Calu3 (cell line): ENCODE data around the gene MRPL36. TPM values are rescaled to one million over a fixed set of nuclear protein-coding genes. Genes with fewer than 3 reads are reported as not detected.

ENCODE experiments used
- BruUV-seq: library from RNA; stranded (reverse); fragments of 400-500 nt; replicated peaks from 2 replicates; lab custom pipeline; 2021; lab: Mats Ljungman, UMichigan
- CTCF ChIA-PET: fragments of 300-600 bp; sonication (Branson Sonifier 250); formaldehyde crosslinking; loops from one replicate; lab custom pipeline; 2022; ENCODE audit warnings: antibody characterized with exemption; lab: Charles Lee
- DNase-seq: peaks from one replicate; pipeline ENCODE4 v3.0.0; 2022
- H3K27ac Mint-ChIP-seq: one replicate; pipeline ENCODE4 v1.8.0; 2022; ENCODE audit warnings: mixed read lengths; ENCODE audit not compliant: unreplicated experiment
- H3K27me3 Mint-ChIP-seq: one replicate; pipeline ENCODE4 v1.8.0; 2022; ENCODE audit warnings: mixed read lengths; ENCODE audit not compliant: unreplicated experiment
- H3K36me3 Mint-ChIP-seq: one replicate; pipeline ENCODE4 v1.8.0; 2022; ENCODE audit warnings: mild to moderate bottlenecking, moderate library complexity, mixed read lengths; ENCODE audit not compliant: insufficient read depth, unreplicated experiment
- H3K4me1 Mint-ChIP-seq: one replicate; pipeline ENCODE4 v1.8.0; 2022; ENCODE audit warnings: mild to moderate bottlenecking, low read depth, mixed read lengths; ENCODE audit not compliant: unreplicated experiment
- H3K4me3 Mint-ChIP-seq: one replicate; pipeline ENCODE4 v1.8.0; 2022; ENCODE audit warnings: mild to moderate bottlenecking, low read depth, moderate library complexity, mixed read lengths; ENCODE audit not compliant: unreplicated experiment
- H3K9me3 Mint-ChIP-seq: one replicate; pipeline ENCODE4 v1.8.0; 2022; ENCODE audit warnings: low read depth, mixed read lengths; ENCODE audit not compliant: unreplicated experiment
- intact Hi-C: fragments of 100-400 bp; cut with micrococcal nuclease; formaldehyde crosslinking; loops from one replicate; pipeline ENCODE4 v1.10.0; 2022; ENCODE audit not compliant: unreplicated experiment
- total RNA-seq: library from RNA; stranded (reverse); gene quantifications from 2 replicates; pipeline ENCODE4 v1.2.3, GENCODE V29; 2022
- TF ChIP-seq, protein P1 (sequence below): fragments of 200-600 bp; IDR thresholded peaks from one replicate; pipeline ENCODE4 v1.8.0; 2022; ENCODE audit warnings: antibody characterized with exemption; ENCODE audit not compliant: unreplicated experiment

The MRPL36 gene
- total RNA-seq, 1 experiment from 2014 or later, result 55.5 TPM

DNA sequence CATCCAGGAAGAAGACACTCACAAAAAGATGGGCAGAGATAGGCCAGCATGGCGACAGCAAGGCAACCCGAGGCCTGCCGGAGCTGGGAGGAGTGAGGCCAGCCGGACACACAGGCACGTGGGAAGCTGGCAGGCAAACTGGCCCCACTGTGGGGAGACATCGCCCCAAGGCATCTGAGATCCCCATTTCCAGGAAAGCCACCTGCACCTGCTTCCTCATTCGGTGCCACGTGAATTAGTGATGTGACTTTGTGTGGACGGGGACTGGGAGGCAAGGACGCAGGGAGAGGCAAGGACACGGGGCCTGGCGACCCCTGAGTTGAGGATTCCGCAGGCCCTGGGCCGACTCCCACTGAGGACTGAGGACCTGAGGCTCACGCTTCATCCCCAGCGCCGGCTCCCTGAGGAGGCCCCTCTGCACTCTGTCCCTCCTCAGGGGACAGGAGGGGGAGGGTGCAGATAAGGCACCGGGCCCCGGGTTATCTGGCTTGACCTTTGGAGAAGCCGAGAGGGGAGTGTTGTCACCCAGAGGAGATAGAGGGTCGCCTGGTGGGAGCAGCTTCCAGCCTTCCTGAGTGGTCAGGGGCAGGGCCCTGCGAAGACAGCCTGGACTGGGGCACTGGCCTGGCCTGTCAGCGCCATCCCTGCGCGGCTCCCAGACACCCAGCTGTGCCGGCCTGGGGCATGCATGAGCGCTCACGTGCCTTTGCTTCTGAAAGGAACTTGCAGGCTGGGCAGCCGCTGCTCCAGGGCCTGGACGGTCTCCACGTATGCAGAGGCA is 41.3 kb upstream of the MRPL36 start:
- H3K27ac Mint-ChIP-seq, result no peak overlapping the region
- DNase-seq, result no peak
- intact Hi-C loops, result no loop called here
- H3K4me3 Mint-ChIP-seq, result no peak overlapping the region
- TF ChIP-seq, protein P1, sequence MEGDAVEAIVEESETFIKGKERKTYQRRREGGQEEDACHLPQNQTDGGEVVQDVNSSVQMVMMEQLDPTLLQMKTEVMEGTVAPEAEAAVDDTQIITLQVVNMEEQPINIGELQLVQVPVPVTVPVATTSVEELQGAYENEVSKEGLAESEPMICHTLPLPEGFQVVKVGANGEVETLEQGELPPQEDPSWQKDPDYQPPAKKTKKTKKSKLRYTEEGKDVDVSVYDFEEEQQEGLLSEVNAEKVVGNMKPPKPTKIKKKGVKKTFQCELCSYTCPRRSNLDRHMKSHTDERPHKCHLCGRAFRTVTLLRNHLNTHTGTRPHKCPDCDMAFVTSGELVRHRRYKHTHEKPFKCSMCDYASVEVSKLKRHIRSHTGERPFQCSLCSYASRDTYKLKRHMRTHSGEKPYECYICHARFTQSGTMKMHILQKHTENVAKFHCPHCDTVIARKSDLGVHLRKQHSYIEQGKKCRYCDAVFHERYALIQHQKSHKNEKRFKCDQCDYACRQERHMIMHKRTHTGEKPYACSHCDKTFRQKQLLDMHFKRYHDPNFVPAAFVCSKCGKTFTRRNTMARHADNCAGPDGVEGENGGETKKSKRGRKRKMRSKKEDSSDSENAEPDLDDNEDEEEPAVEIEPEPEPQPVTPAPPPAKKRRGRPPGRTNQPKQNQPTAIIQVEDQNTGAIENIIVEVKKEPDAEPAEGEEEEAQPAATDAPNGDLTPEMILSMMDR, result no peak
- H3K9me3 Mint-ChIP-seq, result no peaks in the 10 kb centered on the region
- no TSS peak for BruUV-seq
- CTCF ChIA-PET, result no interaction called here
- H3K27me3 Mint-ChIP-seq, result peaks cover 31% of the 10 kb centered on the region
- H3K36me3 Mint-ChIP-seq, result no peaks in the 10 kb centered on the region
- no peaks in the 10 kb centered on the region for H3K4me1 Mint-ChIP-seq

DNA sequence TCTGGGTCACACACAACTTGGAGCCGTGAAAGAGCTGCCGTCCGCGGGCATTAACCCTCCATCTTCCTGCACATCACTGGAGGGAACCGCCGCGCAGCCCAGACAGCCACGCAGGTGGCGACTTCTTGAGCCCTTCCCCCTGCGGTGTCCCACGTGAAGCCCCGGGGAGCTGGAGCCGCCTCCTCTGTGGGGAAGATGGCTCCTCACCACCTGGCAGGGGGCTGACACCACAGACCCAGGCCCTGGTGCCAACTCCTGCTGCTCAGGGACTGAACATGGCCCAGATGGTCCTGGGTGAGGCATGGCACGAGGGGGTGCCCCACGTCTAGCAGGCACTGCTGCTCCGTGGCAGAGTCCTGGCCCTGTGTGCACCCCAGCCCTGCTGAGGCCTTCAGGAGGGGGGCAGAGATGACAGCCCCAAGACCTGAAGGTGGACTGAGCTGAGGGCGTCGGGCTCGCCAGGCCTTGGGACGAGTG is 40.5 kb upstream of the MRPL36 start:
- Mint-ChIP-seq H3K27me3 (peaks cover 36% of the 10 kb centered on the region), H3K27ac (no peak overlapping the region), H3K9me3 (no peaks in the 10 kb centered on the region), H3K36me3 (no peaks in the 10 kb centered on the region), H3K4me1 (no peaks in the 10 kb centered on the region), H3K4me3 (no peak overlapping the region)
- CTCF ChIA-PET, result no interaction called here
- TF ChIP-seq, protein P1, result no peak
- BruUV-seq, result no TSS peak
- intact Hi-C loops, result no loop called here
- no peak for DNase-seq

DNA sequence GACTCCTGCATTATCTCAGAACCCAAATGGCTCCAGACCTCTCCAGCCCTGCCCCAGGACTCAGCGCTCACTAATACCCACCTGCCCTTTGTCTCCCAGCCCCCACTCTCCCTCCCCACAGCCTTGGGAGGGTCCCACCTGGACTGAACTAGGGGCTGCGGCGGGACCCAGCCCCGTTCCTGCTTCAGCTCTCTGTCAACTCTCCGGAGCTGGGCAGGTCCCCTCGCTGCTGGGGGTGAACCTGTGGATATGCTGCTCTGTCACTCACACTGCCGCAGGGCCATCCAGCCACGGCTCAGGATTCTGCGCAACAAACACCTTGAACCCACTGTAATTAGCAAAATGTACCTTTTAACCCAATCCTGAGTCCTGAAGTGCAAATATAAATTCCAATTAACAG is 38.4 kb upstream of the MRPL36 start:
- H3K9me3 Mint-ChIP-seq, result no peaks in the 10 kb centered on the region
- intact Hi-C loops, result no loop called here
- no TSS peak for BruUV-seq
- H3K27me3 Mint-ChIP-seq, result peaks cover 53% of the 10 kb centered on the region
- H3K36me3 Mint-ChIP-seq, result no peaks in the 10 kb centered on the region
- no peaks in the 10 kb centered on the region for H3K4me1 Mint-ChIP-seq
- CTCF ChIA-PET, result no interaction called here
- TF ChIP-seq, protein P1, result no peak
- no peak for DNase-seq
- no peak overlapping the region for H3K4me3 Mint-ChIP-seq
- no peak overlapping the region for H3K27ac Mint-ChIP-seq

DNA sequence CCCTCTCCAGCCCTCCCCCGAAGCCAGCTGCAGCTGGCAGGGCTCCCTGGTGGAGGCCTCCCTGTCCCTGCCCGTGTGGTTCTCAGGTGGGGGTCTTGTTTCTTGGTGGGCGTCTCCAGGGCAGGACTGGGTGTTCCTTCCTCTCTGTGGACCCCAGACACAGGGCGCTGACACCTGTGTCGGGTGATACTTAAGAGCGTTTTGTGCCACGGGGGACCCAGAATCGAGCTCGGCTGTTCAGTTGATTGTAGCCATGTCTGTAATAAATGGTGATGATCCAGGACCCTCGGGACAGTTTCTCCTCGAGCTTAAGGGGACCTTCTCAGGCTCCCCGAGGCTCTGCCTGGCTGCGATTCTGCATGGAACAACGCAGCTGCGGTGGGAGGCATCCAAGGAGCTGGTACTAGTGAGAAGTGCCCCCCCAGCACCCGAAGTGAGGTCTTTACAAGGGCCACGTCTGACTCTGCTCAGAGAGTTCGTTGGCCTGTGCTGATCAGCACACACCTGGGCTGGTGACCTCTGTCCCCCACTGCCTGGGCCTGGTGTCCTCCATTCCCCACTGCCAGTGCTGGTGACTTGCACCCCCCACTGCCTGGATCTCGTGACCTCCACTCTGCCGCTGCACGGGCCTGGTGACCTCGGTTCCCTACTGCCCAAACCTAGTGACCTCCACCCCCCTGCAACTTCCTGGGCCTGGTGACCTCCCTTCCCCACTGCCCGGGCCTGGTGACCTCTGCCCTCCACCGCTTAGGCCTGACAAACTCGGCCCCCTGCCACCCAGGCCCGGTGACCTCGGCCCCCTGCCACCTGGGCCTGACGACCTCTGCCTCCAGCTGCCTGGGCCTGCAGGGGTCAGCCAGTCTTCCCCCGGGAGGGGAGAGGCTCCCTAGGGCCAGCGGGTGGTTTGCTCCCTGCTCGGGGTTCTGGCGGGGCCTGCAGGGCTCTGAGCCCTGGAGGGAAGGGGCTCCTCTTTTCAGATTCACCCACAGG is 37.5 kb upstream of the MRPL36 start:
- H3K4me3 Mint-ChIP-seq, result no peak overlapping the region
- no peaks in the 10 kb centered on the region for H3K4me1 Mint-ChIP-seq
- peaks cover 53% of the 10 kb centered on the region for H3K27me3 Mint-ChIP-seq
- H3K9me3 Mint-ChIP-seq, result no peaks in the 10 kb centered on the region
- TF ChIP-seq, protein P1, result no peak
- H3K36me3 Mint-ChIP-seq, result peaks cover 4% of the 10 kb centered on the region
- H3K27ac Mint-ChIP-seq, result no peak overlapping the region
- no peak for DNase-seq
- CTCF ChIA-PET, result interaction anchor here (0.6 kb wide), 1 partner anchor 16 kb away, joined by 3 read pairs; no protein-coding TSS in a partner anchor
- intact Hi-C loops, result no loop called here
- no TSS peak for BruUV-seq
